GM23248 (cell line): ENCODE data around the gene DSC3.

Experiments
- EZH2 ChIP-seq: fragments of 200-600 bp; sonication (generic); IDR thresholded peaks from 2 replicates; pipeline ENCODE4 v1.6.1; 2018; ENCODE audit warnings: antibody characterized with exemption, mild to moderate bottlenecking; ENCODE audit not compliant: insufficient read depth, poor library complexity, severe bottlenecking
- EZH2phosphoT487 ChIP-seq: fragments of 200-600 bp; sonication (generic); IDR thresholded peaks from 2 replicates; pipeline ENCODE4 v1.6.1; 2018; ENCODE audit warnings: antibody characterized with exemption, moderate library complexity, mild to moderate bottlenecking, low read depth; ENCODE audit not compliant: insufficient read depth

GRCh38 chr18:31070206-31070605, 27.7 kb upstream of the DSC3 start:
- TF ChIP-seq EZH2 (no peak), EZH2phosphoT487 (no peak)
